ENCODE data around the gene MAPK9. TPM values are rescaled to one million over a fixed set of nuclear protein-coding genes. Genes with fewer than 3 reads are reported as not detected.

MAPK9 gene
- total RNA-seq, 4 donors from 2014 or later = 18.3 to 27.0 (median 23.9) TPM

DNA sequence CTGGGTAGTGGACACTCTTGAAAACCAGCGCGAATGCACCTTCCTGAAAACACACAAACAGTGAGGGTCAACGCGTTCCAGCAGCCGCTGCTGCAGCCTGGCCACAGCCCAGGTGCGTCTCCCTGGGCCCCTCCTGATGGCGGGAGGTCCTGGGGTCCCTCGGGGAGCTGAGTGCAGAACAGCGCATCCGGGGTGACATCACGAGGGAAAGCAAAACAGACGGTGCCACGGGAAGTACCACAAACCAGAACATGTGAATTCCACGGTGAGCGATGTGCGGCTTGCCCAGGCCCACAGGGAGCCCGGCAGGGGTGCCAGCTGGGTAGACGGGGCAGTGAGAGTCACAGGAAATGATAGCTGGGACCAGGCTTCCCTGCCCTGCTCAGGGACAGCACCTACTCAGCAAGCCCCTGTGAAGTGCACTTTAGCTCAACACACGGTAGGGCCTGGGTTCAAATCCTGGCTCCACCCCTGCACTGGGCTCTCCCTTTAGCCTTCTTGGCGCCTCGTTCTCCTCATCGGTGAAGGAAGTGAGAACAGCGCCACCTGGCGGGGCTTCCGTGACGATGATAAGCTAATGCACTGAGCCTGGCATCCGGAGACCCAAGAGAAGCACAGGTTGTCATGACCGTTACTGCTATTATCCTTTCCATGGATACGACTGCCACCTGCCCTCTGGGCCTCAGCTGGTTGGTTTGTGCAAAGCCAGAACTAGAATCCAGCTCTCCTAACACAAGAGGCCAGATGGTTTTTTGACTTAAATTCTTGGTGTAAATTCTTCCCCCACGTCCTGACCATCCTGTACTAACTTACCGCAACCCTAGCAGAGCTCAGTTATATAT, 36.6 kb upstream of the MAPK9 start:
- peak; percentile 31 to 74 (median 64) for TF ChIP-seq CTCF (IDR thresholded peaks at IDR 0.05 in 4 of 5, conservative IDR thresholded peaks at IDR 0.05 in 1 of 5)
- TF ChIP-seq POLR2A (IDR thresholded peaks at IDR 0.05) = no peak
- no peaks in the 10 kb centered on the region for H3K27me3 ChIP-seq
- no peak overlapping the region for H3K27ac ChIP-seq
- H3K36me3 ChIP-seq = no peaks in the 10 kb centered on the region
- intact Hi-C loops (cut with DNase I; ENCODE audit: low total_unique reads) = loop anchor here (1.0 kb wide), 1 partner anchor 35 kb away; no protein-coding TSS in a partner anchor
- no peaks in the 10 kb centered on the region for H3K9me3 ChIP-seq
- DNase-seq (peak; percentile 45 to 67), ATAC-seq (peak in 1 of 2 donors; percentile 70)
- H3K4me1 ChIP-seq = no peaks in the 10 kb centered on the region
- in situ Hi-C loops (cut with MboI; ENCODE audit: low sequenced_read_pairs in 4 of 4) = no loop called here
- H3K4me3 ChIP-seq = no peak overlapping the region

- in situ Hi-C loops (cut with MboI; ENCODE audit: low sequenced_read_pairs in 4 of 4) (no loop called here), intact Hi-C loops (cut with DNase I; ENCODE audit: low total_unique reads) (no loop called here)
- Histone ChIP-seq H3K36me3 (no peaks in the 10 kb centered on the region), H3K9me3 (no peaks in the 10 kb centered on the region), H3K4me1 (no peaks in the 10 kb centered on the region), H3K4me3 (no peak overlapping the region), H3K27ac (no peak overlapping the region), H3K27me3 (no peaks in the 10 kb centered on the region)
- DNase-seq (no peak), ATAC-seq (no peak)
- TF ChIP-seq CTCF (IDR thresholded peaks at IDR 0.05 in 4 of 5, conservative IDR thresholded peaks at IDR 0.05 in 1 of 5) (no peak), POLR2A (IDR thresholded peaks at IDR 0.05) (no peak)
These were observed 35.2 kb upstream of the MAPK9 start for GRCh38 chr5:180326989-180327565.

- no peak overlapping the region for H3K27ac ChIP-seq
- TF ChIP-seq POLR2A (IDR thresholded peaks at IDR 0.05) (no peak), CTCF (IDR thresholded peaks at IDR 0.05 in 4 of 5, conservative IDR thresholded peaks at IDR 0.05 in 1 of 5) (no peak)
- DNase-seq (no peak), ATAC-seq (peak in 1 of 2 donors; percentile 51)
- in situ Hi-C loops (cut with MboI; ENCODE audit: low sequenced_read_pairs in 4 of 4) = no loop called here
- intact Hi-C loops (cut with DNase I; ENCODE audit: low total_unique reads) = no loop called here
- H3K4me1 ChIP-seq = no peaks in the 10 kb centered on the region
- no peaks in the 10 kb centered on the region for H3K27me3 ChIP-seq
- no peak overlapping the region for H3K4me3 ChIP-seq
- no peaks in the 10 kb centered on the region for H3K36me3 ChIP-seq
- H3K9me3 ChIP-seq = no peaks in the 10 kb centered on the region
These were observed 32.7 kb upstream of the MAPK9 start for GRCh38 chr5:180324601-180324950.

GRCh38 chr5:180323941-180324600, 32.2 kb upstream of the MAPK9 start:
- TF ChIP-seq POLR2A (IDR thresholded peaks at IDR 0.05) = no peak
- TF ChIP-seq CTCF (IDR thresholded peaks at IDR 0.05 in 4 of 5, conservative IDR thresholded peaks at IDR 0.05 in 1 of 5) = no peak
- H3K27me3 ChIP-seq = no peaks in the 10 kb centered on the region
- H3K4me1 ChIP-seq = no peaks in the 10 kb centered on the region
- H3K27ac ChIP-seq = no peak overlapping the region
- H3K9me3 ChIP-seq = no peaks in the 10 kb centered on the region
- intact Hi-C loops (cut with DNase I; ENCODE audit: low total_unique reads) = no loop called here
- ATAC-seq = no peak
- no peak overlapping the region for H3K4me3 ChIP-seq
- in situ Hi-C loops (cut with MboI; ENCODE audit: low sequenced_read_pairs in 4 of 4) = no loop called here
- no peak for DNase-seq
- no peaks in the 10 kb centered on the region for H3K36me3 ChIP-seq

All from gastrocnemius medialis (tissue), 4 donors.